Measurements from ENCODE around the gene SEPSECS.

Gene SEPSECS

GRCh38 chr4:25207997-25208396, 47.7 kb upstream of the SEPSECS start:
- ATAC-seq: no peak
- TF ChIP-seq ZC3H10 (CRISPR knock-in tag; IDR thresholded peaks at IDR 0.05): no peak
- no peak for TF ChIP-seq ZNF8 (CRISPR knock-in tag; IDR thresholded peaks at IDR 0.05)
- TF ChIP-seq PPARA (CRISPR knock-in tag; IDR thresholded peaks at IDR 0.05; ENCODE audit: borderline replicate concordance): no peak
- no peak for TF ChIP-seq GLIS3 (CRISPR knock-in tag; IDR thresholded peaks at IDR 0.05)
- TF ChIP-seq, protein P1, sequence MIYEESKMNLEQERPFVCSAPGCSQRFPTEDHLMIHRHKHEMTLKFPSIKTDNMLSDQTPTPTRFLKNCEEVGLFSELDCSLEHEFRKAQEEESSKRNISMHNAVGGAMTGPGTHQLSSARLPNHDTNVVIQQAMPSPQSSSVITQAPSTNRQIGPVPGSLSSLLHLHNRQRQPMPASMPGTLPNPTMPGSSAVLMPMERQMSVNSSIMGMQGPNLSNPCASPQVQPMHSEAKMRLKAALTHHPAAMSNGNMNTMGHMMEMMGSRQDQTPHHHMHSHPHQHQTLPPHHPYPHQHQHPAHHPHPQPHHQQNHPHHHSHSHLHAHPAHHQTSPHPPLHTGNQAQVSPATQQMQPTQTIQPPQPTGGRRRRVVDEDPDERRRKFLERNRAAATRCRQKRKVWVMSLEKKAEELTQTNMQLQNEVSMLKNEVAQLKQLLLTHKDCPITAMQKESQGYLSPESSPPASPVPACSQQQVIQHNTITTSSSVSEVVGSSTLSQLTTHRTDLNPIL (CRISPR knock-in tag; IDR thresholded peaks at IDR 0.05; ENCODE audit: low read depth): no peak
- TF ChIP-seq, protein P2, sequence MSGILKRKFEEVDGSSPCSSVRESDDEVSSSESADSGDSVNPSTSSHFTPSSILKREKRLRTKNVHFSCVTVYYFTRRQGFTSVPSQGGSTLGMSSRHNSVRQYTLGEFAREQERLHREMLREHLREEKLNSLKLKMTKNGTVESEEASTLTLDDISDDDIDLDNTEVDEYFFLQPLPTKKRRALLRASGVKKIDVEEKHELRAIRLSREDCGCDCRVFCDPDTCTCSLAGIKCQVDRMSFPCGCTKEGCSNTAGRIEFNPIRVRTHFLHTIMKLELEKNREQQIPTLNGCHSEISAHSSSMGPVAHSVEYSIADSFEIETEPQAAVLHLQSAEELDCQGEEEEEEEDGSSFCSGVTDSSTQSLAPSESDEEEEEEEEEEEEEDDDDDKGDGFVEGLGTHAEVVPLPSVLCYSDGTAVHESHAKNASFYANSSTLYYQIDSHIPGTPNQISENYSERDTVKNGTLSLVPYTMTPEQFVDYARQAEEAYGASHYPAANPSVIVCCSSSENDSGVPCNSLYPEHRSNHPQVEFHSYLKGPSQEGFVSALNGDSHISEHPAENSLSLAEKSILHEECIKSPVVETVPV (CRISPR knock-in tag; IDR thresholded peaks at IDR 0.05): no peak

GRCh38 chr4:25198713-25199112, 38.5 kb upstream of the SEPSECS start:
- no peak for ATAC-seq
- TF ChIP-seq ZNF70 (CRISPR knock-in tag; IDR thresholded peaks at IDR 0.05) (no peak), CSDC2 (CRISPR knock-in tag; IDR thresholded peaks at IDR 0.05) (no peak), GLIS3 (CRISPR knock-in tag; IDR thresholded peaks at IDR 0.05) (no peak), TOX (CRISPR knock-in tag; IDR thresholded peaks at IDR 0.05; ENCODE audit: borderline replicate concordance) (no peak), OSR1 (CRISPR knock-in tag; IDR thresholded peaks at IDR 0.05) (no peak), POU6F1 (CRISPR knock-in tag; IDR thresholded peaks at IDR 0.05; ENCODE audit: borderline replicate concordance, low read depth) (no peak), ZNF565 (CRISPR knock-in tag; conservative IDR thresholded peaks at IDR 0.05; ENCODE audit: low read depth) (no peak), ZFP30 (CRISPR knock-in tag; IDR thresholded peaks at IDR 0.05) (no peak), ZFP3 (CRISPR knock-in tag; IDR thresholded peaks at IDR 0.05) (no peak), ESRRG (CRISPR knock-in tag; IDR thresholded peaks at IDR 0.05) (no peak), RARB (CRISPR knock-in tag; IDR thresholded peaks at IDR 0.05) (no peak), ARNTL (CRISPR knock-in tag; IDR thresholded peaks at IDR 0.05; ENCODE audit: borderline replicate concordance, low read depth) (no peak)
- TF ChIP-seq, protein P3, sequence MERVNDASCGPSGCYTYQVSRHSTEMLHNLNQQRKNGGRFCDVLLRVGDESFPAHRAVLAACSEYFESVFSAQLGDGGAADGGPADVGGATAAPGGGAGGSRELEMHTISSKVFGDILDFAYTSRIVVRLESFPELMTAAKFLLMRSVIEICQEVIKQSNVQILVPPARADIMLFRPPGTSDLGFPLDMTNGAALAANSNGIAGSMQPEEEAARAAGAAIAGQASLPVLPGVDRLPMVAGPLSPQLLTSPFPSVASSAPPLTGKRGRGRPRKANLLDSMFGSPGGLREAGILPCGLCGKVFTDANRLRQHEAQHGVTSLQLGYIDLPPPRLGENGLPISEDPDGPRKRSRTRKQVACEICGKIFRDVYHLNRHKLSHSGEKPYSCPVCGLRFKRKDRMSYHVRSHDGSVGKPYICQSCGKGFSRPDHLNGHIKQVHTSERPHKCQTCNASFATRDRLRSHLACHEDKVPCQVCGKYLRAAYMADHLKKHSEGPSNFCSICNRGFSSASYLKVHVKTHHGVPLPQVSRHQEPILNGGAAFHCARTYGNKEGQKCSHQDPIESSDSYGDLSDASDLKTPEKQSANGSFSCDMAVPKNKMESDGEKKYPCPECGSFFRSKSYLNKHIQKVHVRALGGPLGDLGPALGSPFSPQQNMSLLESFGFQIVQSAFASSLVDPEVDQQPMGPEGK (CRISPR knock-in tag; IDR thresholded peaks at IDR 0.05; ENCODE audit: borderline replicate concordance): no peak
- TF ChIP-seq, protein P1 (CRISPR knock-in tag; IDR thresholded peaks at IDR 0.05; ENCODE audit: low read depth): no peak
- TF ChIP-seq, protein P2 (CRISPR knock-in tag; IDR thresholded peaks at IDR 0.05): no peak

DNA sequence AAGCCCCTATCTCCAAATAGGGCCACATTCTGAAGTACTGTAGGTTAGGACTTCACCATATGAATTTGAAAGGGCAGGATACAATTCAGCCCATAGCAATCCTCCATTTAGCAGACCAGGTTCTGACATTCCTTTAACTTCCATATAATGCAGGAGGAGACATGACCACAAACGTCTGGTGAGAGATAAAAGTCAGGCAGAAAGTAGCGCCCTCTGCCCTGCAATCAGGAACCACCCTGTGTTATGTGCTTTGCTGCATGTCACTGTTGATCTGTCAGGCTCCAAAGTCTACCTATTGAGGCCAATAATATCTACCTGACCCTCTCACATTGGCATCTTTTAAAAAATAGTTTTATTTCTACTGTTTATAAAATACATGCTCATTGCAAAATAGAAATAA, 30.2 kb upstream of the SEPSECS start:
- TF ChIP-seq RARB (CRISPR knock-in tag; IDR thresholded peaks at IDR 0.05): no peak
- no peak for TF ChIP-seq ZFP30 (CRISPR knock-in tag; IDR thresholded peaks at IDR 0.05)
- TF ChIP-seq ZFP3 (CRISPR knock-in tag; IDR thresholded peaks at IDR 0.05): no peak
- no peak for ATAC-seq

DNA sequence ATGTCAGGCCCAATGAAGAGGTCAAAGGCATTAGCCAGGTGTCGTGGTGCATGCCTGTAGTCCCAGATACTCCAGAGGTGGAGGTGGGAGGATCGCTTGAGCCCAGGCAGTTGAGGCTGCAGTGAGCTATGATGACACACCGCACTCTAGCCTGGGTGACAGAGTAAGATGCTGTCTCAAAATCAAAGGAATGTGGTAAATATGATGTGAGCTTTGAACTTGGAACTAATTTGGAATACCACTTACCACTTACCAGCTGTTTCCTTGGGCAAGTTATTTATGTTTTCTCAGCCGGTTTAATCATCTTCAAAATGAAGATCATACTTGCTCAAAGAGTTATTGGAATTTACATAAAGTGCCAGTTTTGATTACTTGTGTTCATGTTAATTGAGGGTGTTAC, 23.8 kb upstream of the SEPSECS start:
- no peak for ATAC-seq
- TF ChIP-seq ZNF70 (CRISPR knock-in tag; IDR thresholded peaks at IDR 0.05): no peak
